ENCODE data around the gene VSTM4.

VSTM4 gene

GRCh38 chr10:49068209-49068608 is 47.1 kb downstream of the VSTM4 start:
- no peak for DNase-seq

DNA sequence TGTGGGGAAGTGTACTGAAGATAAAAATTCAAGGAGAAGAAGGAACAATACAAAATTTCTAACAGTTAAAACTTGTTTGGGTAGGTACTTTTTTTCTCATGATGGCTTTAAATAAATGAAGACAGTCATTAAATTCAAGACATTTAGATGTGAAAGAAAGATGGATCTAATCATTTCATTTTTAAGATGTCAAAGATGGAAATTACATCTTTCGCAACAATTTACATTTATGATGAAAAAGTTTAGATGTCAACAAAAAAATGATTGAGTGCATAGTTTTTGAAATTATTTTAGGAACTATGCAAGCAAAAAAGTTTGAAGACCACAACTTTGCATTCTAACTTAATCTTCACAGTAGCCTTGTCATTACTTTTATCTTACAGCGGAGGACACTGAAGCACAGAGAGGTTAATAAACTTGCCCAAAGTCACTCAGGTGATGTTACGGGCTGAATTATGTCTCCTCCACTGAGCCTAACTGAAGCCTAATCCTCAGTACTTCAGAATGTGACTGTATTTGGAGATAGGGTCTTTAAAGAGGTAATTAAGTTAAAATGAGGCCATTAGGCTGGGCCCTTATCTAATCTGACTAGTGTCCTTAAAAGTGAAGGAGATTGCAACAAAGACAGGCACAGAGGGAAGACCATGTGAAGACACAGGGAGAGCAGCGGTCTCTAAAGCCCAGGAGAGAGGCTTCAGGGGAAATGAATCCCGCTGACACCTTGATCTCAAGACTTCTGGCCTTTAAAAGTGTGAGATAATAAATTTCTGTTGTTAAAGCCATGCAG is 48.2 kb downstream of the VSTM4 start:
- DNase-seq: no peak

- DNase-seq: no peak
Measured at GRCh38 chr10:49062229-49062628, 53.1 kb downstream of the VSTM4 start.

GRCh38 chr10:49061667-49062066 is 53.7 kb downstream of the VSTM4 start:
- no peak for DNase-seq

GRCh38 chr10:49058463-49059255 is 56.7 kb downstream of the VSTM4 start:
- no peak for DNase-seq

DNA sequence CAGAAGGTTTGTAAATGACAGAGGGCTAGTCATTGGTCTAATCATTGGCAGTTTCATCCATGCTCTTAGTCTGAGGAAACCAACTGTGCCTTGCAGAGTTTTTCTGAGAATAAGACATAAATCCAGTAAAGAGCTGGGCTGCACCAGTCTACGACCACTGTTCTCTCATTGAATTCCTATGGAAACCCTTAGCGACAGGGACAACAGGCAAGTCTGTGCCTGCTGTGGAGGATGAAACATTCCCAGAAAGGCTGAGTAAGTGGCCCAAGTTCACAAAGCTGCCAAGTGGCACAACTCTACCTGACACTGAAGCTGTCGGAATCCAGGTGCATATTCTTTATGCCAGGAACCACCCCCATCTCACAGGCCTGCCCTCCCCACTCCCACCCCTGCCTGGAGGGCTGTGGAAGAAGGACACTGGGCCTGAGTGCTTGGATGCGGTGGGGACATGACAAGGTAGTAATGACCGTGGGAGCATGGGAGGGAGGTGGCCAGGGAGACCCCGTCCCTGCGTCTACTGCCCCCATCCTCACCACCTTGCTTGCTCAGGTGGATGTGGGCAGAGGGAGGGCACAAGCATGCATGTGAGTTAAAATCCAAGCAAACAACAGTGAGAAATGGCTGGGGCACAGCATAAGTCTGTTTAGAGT is 58.0 kb downstream of the VSTM4 start:
- no peak for DNase-seq

- DNase-seq: no peak
Measured at GRCh38 chr10:49056356-49056755, 59.0 kb downstream of the VSTM4 start.

DNA sequence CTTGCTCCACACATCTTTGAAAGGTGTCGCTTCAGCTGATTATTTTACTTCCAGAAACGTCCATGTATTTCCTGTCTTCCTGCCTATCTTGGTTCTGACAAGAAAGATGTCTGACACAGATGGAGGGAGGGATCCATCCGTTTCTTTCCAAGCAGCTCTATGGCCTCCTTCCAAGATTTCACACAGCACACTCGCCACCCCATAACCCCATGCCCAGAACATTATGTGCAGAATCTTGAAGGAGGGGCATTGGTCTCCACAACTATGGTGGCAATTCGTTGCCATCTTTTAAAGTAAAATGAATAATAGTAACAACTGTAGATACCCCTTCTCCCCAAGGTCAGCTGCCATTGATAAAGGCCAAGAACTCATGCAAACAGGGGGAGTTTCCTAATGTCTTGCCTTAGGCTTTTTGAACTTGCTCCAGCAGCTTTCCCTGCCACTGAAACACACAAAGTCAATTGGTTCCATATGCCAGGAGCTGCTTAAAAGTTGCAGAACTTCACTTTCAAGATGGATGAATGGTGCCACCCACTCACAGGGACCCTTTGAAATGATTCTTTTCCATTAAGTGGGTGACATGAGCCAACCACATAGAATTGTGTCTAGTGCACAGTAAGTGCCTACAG is 60.0 kb downstream of the VSTM4 start:
- DNase-seq: no peak

- DNase-seq: no peak
Measured at GRCh38 chr10:49054753-49055152, 60.6 kb downstream of the VSTM4 start.

DNA sequence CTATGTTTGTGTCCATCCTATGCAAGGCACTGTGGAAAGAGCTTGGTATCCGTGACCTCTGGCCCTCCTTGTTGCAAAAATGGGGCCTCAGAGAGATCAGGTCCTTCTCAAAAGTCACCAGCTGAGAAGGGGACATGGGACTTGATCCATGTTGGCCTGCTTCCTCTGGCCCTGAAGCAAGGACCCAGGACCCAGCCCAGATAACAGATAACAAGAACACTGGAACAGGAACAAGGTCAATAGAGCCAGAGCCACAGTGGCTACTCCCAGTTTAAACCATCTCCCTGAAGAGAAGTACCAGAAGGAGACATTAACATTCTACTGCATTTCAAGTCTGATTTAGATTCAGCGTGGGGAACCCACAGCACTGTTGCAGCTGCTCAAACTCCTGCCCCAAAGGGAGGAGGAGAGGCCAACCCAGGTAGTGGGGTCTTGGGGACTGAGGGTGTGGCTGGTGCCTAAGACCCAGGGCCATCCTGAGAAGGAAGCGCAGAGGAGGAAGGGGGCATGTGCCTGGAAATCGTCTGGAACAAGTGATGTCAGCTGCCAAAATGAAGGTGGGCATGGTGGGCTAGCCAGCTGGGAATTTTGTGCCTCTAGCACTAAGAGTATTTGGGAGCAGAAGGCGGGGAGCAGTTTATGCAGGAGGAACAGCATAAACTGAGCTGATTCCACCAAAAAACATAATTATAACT is 61.2 kb downstream of the VSTM4 start:
- no peak for DNase-seq

DNA sequence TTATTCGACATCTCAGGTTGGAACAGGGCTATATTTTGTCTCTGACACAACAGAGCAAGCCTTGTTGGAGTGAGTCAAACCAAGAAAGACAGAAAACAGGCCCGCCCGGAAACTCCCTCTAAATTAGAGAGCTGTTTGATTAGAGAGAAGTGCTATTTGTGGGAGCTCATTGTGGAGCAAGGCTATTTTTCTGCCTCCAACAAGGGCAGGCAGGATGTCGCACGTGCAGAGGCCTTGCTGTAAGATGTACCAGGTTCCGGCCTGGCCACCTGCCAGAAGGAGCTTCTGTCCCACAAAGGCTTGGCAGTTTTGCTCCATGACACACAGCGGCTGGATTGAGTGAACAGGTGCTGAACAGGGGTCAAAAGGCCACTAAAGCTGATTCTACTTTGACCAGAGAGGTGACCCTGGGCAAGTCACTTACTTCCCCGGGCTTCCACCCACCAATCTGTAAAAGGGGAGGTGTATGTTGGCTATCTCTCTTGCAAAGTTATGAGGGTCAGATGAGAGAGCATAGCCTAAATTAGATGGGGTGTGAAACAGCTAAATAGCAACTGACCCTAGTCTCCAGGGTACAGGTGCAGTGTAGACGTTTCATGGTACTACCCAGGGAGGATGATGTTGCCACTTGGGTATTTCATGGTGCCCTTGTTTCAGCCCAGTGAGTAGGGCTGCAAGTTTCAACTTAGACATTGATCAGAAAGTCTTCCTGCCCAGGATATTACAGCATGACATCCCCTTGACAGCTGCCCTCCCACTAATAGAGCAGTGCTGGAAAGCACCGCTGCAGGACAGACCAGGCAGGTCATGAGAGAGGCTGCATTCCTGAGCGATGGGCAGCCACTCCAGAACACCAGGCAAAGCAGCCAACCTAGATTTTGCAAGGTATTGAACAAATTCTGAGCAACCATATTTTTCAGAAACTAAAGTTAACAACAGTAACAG is 62.0 kb downstream of the VSTM4 start:
- DNase-seq: no peak

DNA sequence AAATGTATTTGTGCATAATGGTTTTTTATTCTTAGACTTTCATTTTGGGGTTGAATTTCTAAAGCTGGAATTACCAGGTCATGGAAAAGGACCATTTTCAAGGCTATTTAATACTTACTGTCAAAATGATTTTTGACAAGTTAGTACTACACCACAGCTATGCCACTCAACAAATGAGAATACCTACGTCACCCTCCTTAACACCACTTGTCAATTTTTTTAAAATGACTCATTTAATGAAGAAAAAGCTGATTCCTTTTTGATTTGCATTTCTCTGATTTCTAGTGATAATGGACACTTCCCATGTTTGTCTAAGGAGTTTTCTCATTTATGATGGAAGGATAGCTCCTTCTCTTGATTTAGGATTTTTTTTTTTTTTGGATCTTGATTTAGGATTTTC is 63.3 kb downstream of the VSTM4 start:
- DNase-seq: no peak

- DNase-seq: no peak
Measured at GRCh38 chr10:49050906-49051305, 64.4 kb downstream of the VSTM4 start.

- no peak for DNase-seq
Measured at GRCh38 chr10:49050366-49050765, 65.0 kb downstream of the VSTM4 start.

GRCh38 chr10:49049660-49050059 is 65.7 kb downstream of the VSTM4 start:
- no peak for DNase-seq

GRCh38 chr10:49047128-49047639 is 68.1 kb downstream of the VSTM4 start:
- no peak for DNase-seq

DNA sequence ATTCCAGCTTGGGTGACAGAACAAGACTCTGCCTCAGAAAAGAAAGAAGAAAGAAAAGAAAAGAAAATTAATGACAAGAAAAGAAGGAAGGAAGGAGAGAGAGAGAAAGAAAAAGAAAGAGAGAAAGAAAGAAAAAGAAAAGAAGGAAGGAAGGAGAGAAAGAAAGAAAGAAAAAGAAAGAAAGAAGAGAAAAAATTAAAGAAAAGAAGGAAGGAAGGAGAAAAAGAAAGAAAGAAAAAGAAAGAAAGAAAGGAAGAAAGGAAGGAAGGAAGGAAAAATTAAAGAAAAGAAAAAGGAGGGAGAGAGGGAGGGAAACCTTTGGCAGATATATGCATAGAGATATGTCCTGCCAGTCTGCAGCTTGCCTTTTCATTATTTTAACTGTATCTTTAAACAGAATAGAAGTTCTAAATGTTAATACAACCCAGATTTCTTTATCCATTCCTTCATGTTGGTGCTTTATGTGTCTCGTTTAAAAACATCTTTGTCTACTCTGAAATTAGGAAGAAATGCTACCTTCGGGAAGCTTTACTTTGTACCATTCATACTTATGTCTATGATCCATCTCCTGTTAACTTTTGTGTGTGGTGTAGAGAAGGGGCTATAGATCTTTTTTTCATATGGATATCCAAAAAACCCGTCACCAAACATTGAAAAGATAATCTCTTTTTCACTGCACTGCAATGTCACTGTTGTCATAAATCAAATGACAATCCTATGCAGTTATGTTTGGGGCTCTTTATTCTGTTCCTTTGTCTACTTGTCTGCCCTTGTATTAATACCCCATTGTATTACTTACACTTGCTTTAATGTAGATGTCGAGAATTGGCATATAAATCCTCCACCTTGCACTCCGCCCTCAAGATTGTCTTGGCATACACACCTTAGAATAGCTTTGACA is 70.8 kb downstream of the VSTM4 start:
- no peak for DNase-seq

- DNase-seq: no peak
Measured at GRCh38 chr10:49040601-49041000, 74.7 kb downstream of the VSTM4 start.

GRCh38 chr10:49039409-49039808 is 75.9 kb downstream of the VSTM4 start:
- no peak for DNase-seq

- DNase-seq: no peak
Measured at GRCh38 chr10:49038711-49039110, 76.6 kb downstream of the VSTM4 start.

Data from NCI-H1694 treated with DMSO at 0.1 percent for 48 hours (cell line).